Heart left ventricle (tissue), 13 donors: Measurements from ENCODE around the gene PLPPR3.

Source experiments
- POLR2A ChIP-seq, 2 donors: fragments of 450-650 bp; IDR thresholded peaks; one replicate each; pipeline ENCODE4 v1.6.1; 2017; ENCODE audit warnings: antibody characterized with exemption in 2 of 2, mild to moderate bottlenecking in 2 of 2, moderate library complexity in 2 of 2
- TF ChIP-seq, protein P1 (sequence below), 12 donors: fragments of 200-600 bp; sonication (generic) in 4 of 12; IDR thresholded peaks; one replicate each; pipeline versions ENCODE4 v1.5.0 to v1.8.0; 2018 to 2022; ENCODE audit warnings: antibody characterized with exemption in 12 of 12, mild to moderate bottlenecking in 5 of 12
- donor health status: ischemic (EF 13 %, LVEDD 7.1; RV severe dilation, severe dysfunction).
- donor health status: DM: no; HTN: yes; CAD: no.
- donor health status: DM: no; HTN: no; CAD: no.
- donor health status: ischemic (EF 25% LVEDD 6.9; RV normal size, moderate dysfunction).
- donor health status: ischemic (EF 25% LVEDD 5.7; RV mildly dilated, moderate dysfunction).
- donor health status: ischemic (EF 35%, LVEDD 5.7; RV mildly dilated, moderate dysfunction).
- donor health status: nonischemic (EF 11% LVEDD 7.7; RV severe dilation, severe dysfunction).
- donor health status: DM: yes; HTN: yes; CAD: no.
- donor health status: PGD.
- donor health status: ischemic (EF 29% LVEDD 5.4; RV normal size, mild dysfunction).
- donor health status: nonischemic (EF 23%, LVEDD 6.1; RV moderate dilation, normal function).

- TF ChIP-seq, protein P1, sequence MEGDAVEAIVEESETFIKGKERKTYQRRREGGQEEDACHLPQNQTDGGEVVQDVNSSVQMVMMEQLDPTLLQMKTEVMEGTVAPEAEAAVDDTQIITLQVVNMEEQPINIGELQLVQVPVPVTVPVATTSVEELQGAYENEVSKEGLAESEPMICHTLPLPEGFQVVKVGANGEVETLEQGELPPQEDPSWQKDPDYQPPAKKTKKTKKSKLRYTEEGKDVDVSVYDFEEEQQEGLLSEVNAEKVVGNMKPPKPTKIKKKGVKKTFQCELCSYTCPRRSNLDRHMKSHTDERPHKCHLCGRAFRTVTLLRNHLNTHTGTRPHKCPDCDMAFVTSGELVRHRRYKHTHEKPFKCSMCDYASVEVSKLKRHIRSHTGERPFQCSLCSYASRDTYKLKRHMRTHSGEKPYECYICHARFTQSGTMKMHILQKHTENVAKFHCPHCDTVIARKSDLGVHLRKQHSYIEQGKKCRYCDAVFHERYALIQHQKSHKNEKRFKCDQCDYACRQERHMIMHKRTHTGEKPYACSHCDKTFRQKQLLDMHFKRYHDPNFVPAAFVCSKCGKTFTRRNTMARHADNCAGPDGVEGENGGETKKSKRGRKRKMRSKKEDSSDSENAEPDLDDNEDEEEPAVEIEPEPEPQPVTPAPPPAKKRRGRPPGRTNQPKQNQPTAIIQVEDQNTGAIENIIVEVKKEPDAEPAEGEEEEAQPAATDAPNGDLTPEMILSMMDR (IDR thresholded peaks at IDR 0.05): no peak
- TF ChIP-seq POLR2A (IDR thresholded peaks at IDR 0.05): no peak
Observed at GRCh38 chr19:789701-790060, 32.1 kb downstream of the PLPPR3 start.
